AG04450 (cell line): ENCODE measurements around the gene GTF2IRD1. TPM values are rescaled to one million over a fixed set of nuclear protein-coding genes. Genes with fewer than 3 reads are reported as not detected.

ENCODE experiments used
- CTCF ChIA-PET: fragments of 300-600, 350-600 bp; formaldehyde crosslinking; extraction: SDS; loops from one replicate; lab custom pipeline; 2022; ENCODE audit warnings: antibody characterized with exemption, inconsistent platforms; lab: Charles Lee
- POLR2A ChIA-PET: fragments of 350-600 bp; formaldehyde crosslinking; extraction: SDS; loops from one replicate; lab custom pipeline; 2021; ENCODE audit warnings: antibody characterized with exemption, inconsistent platforms; lab: Yijun Ruan, JAX
- DNase-seq: peaks from one replicate; pipeline ENCODE4 v3.0.0-alpha.2; 2011; ENCODE audit warnings: low read depth, low spot score
- H3K27ac ChIP-seq: one replicate; pipeline ENCODE4 v1.5.1; 2012; ENCODE audit warnings: low read depth, low read length, control low read depth
- H3K27me3 ChIP-seq: one replicate; pipeline ENCODE4 v1.6.0; 2012; ENCODE audit warnings: low read length; ENCODE audit not compliant: control insufficient read depth, insufficient read depth
- H3K4me3 ChIP-seq: 2 replicates; pipeline ENCODE4 v1.5.1; 2011; ENCODE audit warnings: mild to moderate bottlenecking, low read depth, low read length, control low read depth
- H3K9me3 ChIP-seq: 2 replicates; pipeline ENCODE4 v1.5.1; 2012; ENCODE audit warnings: low read length; ENCODE audit not compliant: control insufficient read depth, insufficient read depth
- polyA plus RNA-seq: library from polyadenylated mRNA; depleted of rRNA; stranded (reverse); fragments of >200 nt; gene quantifications from 2 replicates; pipeline ENCODE4 v1.2.3, GENCODE V29; 2011
- TF ChIP-seq, protein P1 (sequence below): IDR thresholded peaks from 2 replicates; pipeline ENCODE4 v1.5.1; 2011; ENCODE audit warnings: low read depth, low read length, control low read depth, inconsistent platforms

Gene GTF2IRD1
- polyA plus RNA-seq, 1 experiment, result 23.5 TPM

DNA sequence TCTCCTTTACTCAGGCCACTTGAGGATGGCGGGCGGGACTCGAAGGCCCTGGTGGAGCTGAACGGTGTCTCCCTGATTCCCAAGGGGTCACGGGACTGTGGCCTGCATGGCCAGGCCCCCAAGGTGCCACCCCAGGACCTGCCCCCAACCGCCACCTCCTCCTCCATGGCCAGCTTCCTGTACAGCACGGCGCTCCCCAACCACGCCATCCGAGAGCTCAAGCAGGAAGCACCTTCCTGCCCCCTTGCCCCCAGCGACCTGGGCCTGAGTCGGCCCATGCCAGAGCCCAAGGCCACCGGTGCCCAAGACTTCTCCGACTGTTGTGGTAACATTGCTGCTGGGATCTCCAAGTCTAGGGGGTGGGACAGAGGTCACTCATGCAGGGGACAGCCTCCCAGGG, 65.7 kb downstream of the GTF2IRD1 start:
- DNase-seq, result no peak
- ChIA-PET CTCF (no interaction called here), POLR2A (interaction anchor here (0.6 kb wide), 1 partner anchor 85 kb away, joined by 14 read pairs; no protein-coding TSS in a partner anchor)
- TF ChIP-seq, protein P1, sequence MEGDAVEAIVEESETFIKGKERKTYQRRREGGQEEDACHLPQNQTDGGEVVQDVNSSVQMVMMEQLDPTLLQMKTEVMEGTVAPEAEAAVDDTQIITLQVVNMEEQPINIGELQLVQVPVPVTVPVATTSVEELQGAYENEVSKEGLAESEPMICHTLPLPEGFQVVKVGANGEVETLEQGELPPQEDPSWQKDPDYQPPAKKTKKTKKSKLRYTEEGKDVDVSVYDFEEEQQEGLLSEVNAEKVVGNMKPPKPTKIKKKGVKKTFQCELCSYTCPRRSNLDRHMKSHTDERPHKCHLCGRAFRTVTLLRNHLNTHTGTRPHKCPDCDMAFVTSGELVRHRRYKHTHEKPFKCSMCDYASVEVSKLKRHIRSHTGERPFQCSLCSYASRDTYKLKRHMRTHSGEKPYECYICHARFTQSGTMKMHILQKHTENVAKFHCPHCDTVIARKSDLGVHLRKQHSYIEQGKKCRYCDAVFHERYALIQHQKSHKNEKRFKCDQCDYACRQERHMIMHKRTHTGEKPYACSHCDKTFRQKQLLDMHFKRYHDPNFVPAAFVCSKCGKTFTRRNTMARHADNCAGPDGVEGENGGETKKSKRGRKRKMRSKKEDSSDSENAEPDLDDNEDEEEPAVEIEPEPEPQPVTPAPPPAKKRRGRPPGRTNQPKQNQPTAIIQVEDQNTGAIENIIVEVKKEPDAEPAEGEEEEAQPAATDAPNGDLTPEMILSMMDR, result no peak
- no peak overlapping the region for H3K4me3 ChIP-seq
- no peak overlapping the region for H3K27ac ChIP-seq
- peaks cover 23% of the 10 kb centered on the region for H3K9me3 ChIP-seq
- no peaks in the 10 kb centered on the region for H3K27me3 ChIP-seq

GRCh38 chr7:74521855-74522254, 68.1 kb downstream of the GTF2IRD1 start:
- Histone ChIP-seq H3K27me3 (no peaks in the 10 kb centered on the region), H3K27ac (no peak overlapping the region), H3K4me3 (no peak overlapping the region), H3K9me3 (peaks cover 23% of the 10 kb centered on the region)
- ChIA-PET CTCF (no interaction called here), POLR2A (no interaction called here)
- TF ChIP-seq, protein P1, result no peak
- no peak for DNase-seq

DNA sequence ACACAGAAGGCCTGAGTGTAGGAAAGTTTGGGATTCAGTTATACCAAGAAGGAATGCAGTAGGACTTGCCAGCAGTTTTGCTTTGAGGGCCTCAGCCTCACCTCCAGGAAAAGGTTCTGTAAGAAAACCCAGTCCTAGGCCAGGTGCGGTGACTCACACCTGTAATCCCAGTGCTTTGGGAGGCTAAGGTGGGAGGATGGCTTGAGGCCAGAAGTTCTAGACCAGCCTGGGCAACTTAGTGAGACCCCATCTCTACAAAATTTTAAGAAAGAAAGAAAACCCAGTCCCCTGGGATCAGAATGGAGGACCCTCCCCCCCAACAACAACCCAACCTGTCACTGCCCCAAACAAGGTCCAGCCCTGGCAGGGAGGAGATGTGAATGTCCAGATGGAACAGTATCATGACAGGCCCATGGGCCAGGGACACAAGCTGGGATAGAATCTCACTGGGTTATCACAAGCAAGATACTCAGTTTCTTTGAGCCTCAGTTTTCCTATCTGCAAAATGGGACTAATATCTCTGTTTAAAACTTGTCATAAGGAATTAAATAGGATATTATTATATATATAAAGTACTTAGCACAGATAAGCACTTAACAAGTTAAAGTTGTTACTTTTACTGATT, 68.7 kb downstream of the GTF2IRD1 start:
- Histone ChIP-seq H3K27ac (no peak overlapping the region), H3K27me3 (no peaks in the 10 kb centered on the region), H3K9me3 (peaks cover 23% of the 10 kb centered on the region), H3K4me3 (no peak overlapping the region)
- CTCF ChIA-PET, result no interaction called here
- DNase-seq, result no peak
- TF ChIP-seq, protein P1, result no peak
- POLR2A ChIA-PET, result no interaction called here

DNA sequence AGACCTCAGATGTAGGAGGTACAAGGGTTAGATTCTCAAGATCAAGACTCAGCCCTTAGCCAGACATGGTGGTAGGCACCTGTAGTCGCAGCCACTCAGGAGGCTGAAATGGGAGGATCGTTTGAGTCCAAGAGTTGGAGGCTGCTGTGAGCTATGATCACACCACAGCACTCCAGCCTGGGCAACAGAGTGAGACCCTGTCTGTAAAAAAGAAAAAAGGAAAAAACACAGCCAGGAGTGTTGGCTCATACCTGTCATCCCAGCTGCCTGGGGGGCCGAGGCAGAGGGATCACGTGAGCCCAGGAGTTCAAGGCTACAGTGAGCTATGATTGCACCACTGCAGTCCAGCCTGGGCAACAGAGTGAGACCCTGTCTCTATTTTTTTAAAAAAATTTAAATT, 69.3 kb downstream of the GTF2IRD1 start:
- no peak overlapping the region for H3K4me3 ChIP-seq
- ChIA-PET POLR2A (no interaction called here), CTCF (no interaction called here)
- H3K27me3 ChIP-seq, result no peaks in the 10 kb centered on the region
- no peak for DNase-seq
- no peak overlapping the region for H3K27ac ChIP-seq
- H3K9me3 ChIP-seq, result peaks cover 21% of the 10 kb centered on the region
- TF ChIP-seq, protein P1, result no peak

DNA sequence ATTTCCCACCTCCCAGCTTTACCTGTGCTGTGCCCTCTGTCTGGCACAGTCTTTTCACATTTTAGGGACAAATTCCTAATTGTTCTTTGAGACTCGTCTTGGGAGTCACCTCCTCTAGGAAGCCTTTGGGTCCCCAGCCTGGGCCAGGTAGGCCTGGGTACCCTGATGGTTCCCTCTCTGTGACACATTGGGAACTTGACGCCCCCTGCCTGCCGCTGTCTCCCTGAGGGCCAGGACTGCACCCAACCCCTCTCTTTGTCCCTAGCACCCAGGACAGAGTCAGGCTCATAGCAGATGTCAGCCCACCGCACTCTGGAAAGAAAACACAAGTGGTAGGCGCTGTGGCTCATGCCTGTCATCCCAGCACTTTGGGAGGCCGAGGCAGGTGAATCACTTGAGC, 71.4 kb downstream of the GTF2IRD1 start:
- H3K27ac ChIP-seq, result no peak overlapping the region
- ChIA-PET CTCF (no interaction called here), POLR2A (no interaction called here)
- DNase-seq, result no peak
- H3K27me3 ChIP-seq, result no peaks in the 10 kb centered on the region
- TF ChIP-seq, protein P1, result no peak
- H3K4me3 ChIP-seq, result no peak overlapping the region
- peaks cover 11% of the 10 kb centered on the region for H3K9me3 ChIP-seq
